Thyroid gland (tissue), 4 donors: ENCODE results near the gene SOD2. TPM values are rescaled to one million over a fixed set of nuclear protein-coding genes. Genes with fewer than 3 reads are reported as not detected.
"Not testable (repeated sequence)": the region's sequence is repeated elsewhere in the genome, so short reads cannot be mapped to it uniquely, and the experiment has no call there.

Source experiments
- DNase-seq, 2 donors: peaks; one replicate each; pipeline ENCODE4 v3.0.0-alpha.2; 2019
- H3K27ac ChIP-seq, 3 donors: fragments of 200-600 bp; sonication (generic); 1 replicate in 2 of 3; 2 replicates in 1 of 3; pipeline ENCODE4 v1.5.1; 2016 to 2019; ENCODE audit warnings: mild to moderate bottlenecking in 1 of 3, moderate library complexity in 1 of 3
- H3K27me3 ChIP-seq: fragments of 200-600 bp; sonication (generic); one replicate; pipeline ENCODE4 v1.5.1; 2019
- H3K36me3 ChIP-seq, 2 donors: fragments of 200-600 bp; sonication (generic); one replicate each; pipeline ENCODE4 v1.5.1; 2016 to 2019
- H3K4me1 ChIP-seq, 2 donors: fragments of 200-600 bp; sonication (generic); one replicate each; pipeline ENCODE4 v1.5.1; 2017 to 2019
- H3K4me3 ChIP-seq, 3 donors: fragments of 200-600 bp; sonication (generic); replicated peaks in 1 of 3; 1 replicate in 2 of 3; 2 replicates in 1 of 3; pipeline ENCODE4 v1.5.1; 2016; ENCODE audit warnings: mild to moderate bottlenecking in 1 of 3
- H3K9me3 ChIP-seq: fragments of 200-600 bp; sonication (generic); one replicate; pipeline ENCODE4 v1.5.1; 2017
- POLR2A ChIP-seq, 2 donors: fragments of 450-650 bp; IDR thresholded peaks; one replicate each; pipeline ENCODE4 v1.6.1; 2017; ENCODE audit warnings: antibody characterized with exemption in 2 of 2, mild to moderate bottlenecking in 2 of 2, moderate library complexity in 1 of 2
- WGBS, 2 donors: methylation state at CpG; one replicate each; pipeline ENCODE4 v1.1.5; 2017; 5-methylcytosine and 5-hydroxymethylcytosine counted together
- intact Hi-C: fragments of 100-400 bp; cut with DNase I; formaldehyde crosslinking; loops from one replicate; pipeline ENCODE4 v1.15.1; 2023
- total RNA-seq, 4 donors: library from RNA; depleted of rRNA; stranded (reverse); fragments of >200 nt; gene quantifications; one replicate each; pipeline ENCODE4 v1.2.3, GENCODE V29; 2016
- TF ChIP-seq, protein P1 (sequence below), 6 experiments: fragments of 200-600 bp in 3 of 6; fragments of 450-650 bp in 3 of 6; sonication (generic) in 3 of 6; IDR thresholded peaks; one replicate each; pipeline ENCODE4 v1.5.1; 2016 to 2019; ENCODE audit warnings: antibody characterized with exemption in 6 of 6, mild to moderate bottlenecking in 2 of 6, inconsistent platforms in 1 of 6, moderate library complexity in 1 of 6

SOD2 gene
- total RNA-seq, 4 donors from 2014 or later: 132 to 601 (median 296) TPM

DNA sequence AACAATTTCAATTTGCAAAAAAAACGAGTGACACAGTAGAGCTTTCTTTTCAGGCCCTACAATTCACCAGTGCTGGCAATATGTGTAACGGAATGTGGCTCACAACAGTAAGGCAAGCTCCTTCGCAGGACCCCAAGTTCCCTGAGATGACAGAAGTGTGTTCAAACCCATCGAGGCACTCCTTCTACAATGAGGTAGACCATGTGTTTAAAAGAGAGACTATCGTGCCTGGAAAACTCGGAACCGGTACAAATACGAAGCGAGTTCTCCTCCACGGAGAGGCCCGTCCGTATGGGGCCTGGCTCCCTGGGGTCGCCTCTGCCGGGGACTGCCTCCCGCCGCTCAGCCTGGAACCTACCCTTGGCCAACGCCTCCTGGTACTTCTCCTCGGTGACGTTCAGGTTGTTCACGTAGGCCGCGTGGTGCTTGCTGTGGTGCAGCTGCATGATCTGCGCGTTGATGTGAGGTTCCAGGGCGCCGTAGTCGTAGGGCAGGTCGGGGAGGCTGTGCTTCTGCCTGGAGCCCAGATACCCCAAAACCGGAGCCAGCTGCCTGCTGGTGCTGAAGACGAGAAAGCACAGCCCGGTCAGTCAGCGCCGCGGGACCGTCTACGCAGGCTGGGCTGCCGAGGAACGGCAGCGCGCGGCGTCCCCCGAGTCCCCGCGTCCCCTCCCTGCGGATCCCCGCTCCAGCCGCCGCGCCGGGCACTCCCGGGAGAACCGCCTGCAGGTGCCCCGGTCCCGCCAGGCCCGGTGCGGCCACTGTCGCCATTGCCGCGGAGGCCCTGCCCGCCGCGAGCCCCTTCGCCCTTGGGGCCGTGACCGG is 526 bp downstream of the SOD2 start:
- intact Hi-C loops: loop anchor here (2.0 to 10.0 kb wide), 3 partner anchors 34 to 95 kb away; partner anchors contain the start of genes ACAT2, TCP1 and WTAP

DNA sequence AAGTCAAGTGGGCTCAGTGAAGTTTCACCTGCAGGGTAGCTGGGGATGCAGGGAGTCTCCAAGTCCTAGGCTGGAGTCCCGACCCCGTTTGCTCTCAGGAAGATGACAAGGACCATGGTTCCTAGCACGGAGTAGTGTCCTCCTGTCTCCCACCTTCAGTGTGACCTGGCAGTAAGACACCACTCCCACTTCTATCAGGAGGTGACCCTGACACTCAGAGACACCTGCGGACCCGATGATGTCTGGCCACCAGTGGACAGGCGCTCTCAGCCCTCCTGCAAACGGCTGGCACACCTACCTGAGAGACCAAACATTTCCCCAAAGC is 1.1 kb downstream of the SOD2 start:
- Histone ChIP-seq H3K4me1 (peaks cover 9 to 18% of the 10 kb centered on the region in 2 donors), H3K4me3 (peak overlapping the region in 2 of 3 donors; percentile 8 to 74), H3K27me3 (no peaks in the 10 kb centered on the region), H3K36me3 (peaks cover 6 to 9% of the 10 kb centered on the region in 2 donors), H3K9me3 (no peaks in the 10 kb centered on the region), H3K27ac (peak overlapping the region; percentile 37 to 97 (median 93))
- no peak for TF ChIP-seq POLR2A (IDR thresholded peaks at IDR 0.05)
- TF ChIP-seq, protein P1, sequence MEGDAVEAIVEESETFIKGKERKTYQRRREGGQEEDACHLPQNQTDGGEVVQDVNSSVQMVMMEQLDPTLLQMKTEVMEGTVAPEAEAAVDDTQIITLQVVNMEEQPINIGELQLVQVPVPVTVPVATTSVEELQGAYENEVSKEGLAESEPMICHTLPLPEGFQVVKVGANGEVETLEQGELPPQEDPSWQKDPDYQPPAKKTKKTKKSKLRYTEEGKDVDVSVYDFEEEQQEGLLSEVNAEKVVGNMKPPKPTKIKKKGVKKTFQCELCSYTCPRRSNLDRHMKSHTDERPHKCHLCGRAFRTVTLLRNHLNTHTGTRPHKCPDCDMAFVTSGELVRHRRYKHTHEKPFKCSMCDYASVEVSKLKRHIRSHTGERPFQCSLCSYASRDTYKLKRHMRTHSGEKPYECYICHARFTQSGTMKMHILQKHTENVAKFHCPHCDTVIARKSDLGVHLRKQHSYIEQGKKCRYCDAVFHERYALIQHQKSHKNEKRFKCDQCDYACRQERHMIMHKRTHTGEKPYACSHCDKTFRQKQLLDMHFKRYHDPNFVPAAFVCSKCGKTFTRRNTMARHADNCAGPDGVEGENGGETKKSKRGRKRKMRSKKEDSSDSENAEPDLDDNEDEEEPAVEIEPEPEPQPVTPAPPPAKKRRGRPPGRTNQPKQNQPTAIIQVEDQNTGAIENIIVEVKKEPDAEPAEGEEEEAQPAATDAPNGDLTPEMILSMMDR (IDR thresholded peaks at IDR 0.05): no peak
- DNase-seq: peak in 1 of 2 donors; percentile 5
- 33 to 44% methylated on average over 7 of the region's 7 CpGs for WGBS, 2 donors
- intact Hi-C loops: loop anchor here (2.0 to 10.0 kb wide), 3 partner anchors 35 to 95 kb away; partner anchors contain the start of genes ACAT2, TCP1 and WTAP

More for the DNA sequence above, 526 bp downstream of the SOD2 start:
- Histone ChIP-seq H3K9me3 (no peaks in the 10 kb centered on the region), H3K27ac (peak overlapping the region; percentile 93 to 98 (median 97)), H3K27me3 (no peaks in the 10 kb centered on the region), H3K4me1 (peaks cover 9 to 18% of the 10 kb centered on the region in 2 donors), H3K4me3 (peak overlapping the region; percentile 74 to 88 (median 86)), H3K36me3 (peaks cover 3 to 6% of the 10 kb centered on the region in 2 donors)
- TF ChIP-seq POLR2A (IDR thresholded peaks at IDR 0.05): no peak
- TF ChIP-seq, protein P1 (IDR thresholded peaks at IDR 0.05): no peak
- WGBS, 2 donors: 4 to 9% methylated on average over 14 to 25 of the region's 66 CpGs
- peak; percentile 60 to 61 for DNase-seq

DNA sequence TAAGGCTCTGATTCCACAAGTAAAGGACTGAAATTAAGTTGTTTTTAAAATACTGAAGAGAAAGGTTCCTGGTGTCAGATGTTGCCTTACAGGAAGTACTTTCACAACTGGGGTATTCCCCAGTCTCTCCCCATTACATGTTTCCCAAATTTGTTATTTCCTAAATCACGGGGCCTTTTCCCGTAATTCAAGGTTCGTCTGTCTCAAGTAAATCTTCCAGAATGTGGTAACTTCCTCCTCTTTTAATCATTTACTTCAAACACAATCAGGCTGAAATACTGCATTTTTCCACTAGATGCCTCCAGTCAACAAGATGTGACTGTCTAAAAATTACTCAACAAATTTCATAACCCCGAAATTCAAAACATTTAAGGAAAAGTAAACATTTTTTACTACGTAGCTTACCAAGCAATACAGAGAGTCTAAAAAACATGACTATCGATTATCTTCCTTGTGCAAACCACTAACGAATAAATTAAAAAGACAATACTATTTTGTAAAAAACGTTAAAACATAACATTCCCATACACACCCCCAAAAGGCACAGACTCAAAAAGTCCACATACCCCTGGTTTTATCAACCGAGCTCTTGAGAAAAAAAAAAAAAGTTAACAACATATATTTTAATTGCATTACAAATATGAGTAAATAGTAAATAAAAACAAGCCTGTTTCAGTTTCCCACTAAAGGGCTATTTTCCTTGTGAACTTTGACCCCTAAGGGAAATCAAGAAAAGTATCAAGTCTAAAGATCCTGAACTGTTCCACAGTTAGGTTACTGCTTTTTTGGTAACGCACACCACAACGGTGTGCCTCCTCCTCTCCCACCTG is 1.7 kb downstream of the SOD2 start:
- intact Hi-C loops: loop anchor here (5.0 to 10.0 kb wide), 2 partner anchors 73 to 96 kb away; partner anchors contain the start of genes ACAT2 and TCP1
- DNase-seq: no peak
- no peaks in the 10 kb centered on the region for H3K9me3 ChIP-seq
- H3K36me3 ChIP-seq: peaks cover 6 to 9% of the 10 kb centered on the region in 2 donors
- peak overlapping the region; percentile 37 to 97 (median 93) for H3K27ac ChIP-seq
- peak overlapping the region in 2 of 3 donors; percentile 8 to 74 for H3K4me3 ChIP-seq
- no peaks in the 10 kb centered on the region for H3K27me3 ChIP-seq
- 21 to 27% methylated on average over 11 of the region's 11 CpGs for WGBS, 2 donors
- TF ChIP-seq POLR2A (IDR thresholded peaks at IDR 0.05): no peak
- TF ChIP-seq, protein P1 (IDR thresholded peaks at IDR 0.05): peak; percentile 40 to 94 (median 77)
- H3K4me1 ChIP-seq: peaks cover 9 to 18% of the 10 kb centered on the region in 2 donors

- not testable (repeated sequence) for H3K36me3 ChIP-seq, H3K27ac ChIP-seq, H3K27me3 ChIP-seq, DNase-seq, H3K9me3 ChIP-seq, H3K4me3 ChIP-seq
- peaks cover 9 to 18% of the 10 kb centered on the region in 2 donors for H3K4me1 ChIP-seq
- WGBS, 2 donors: 92 to 95% methylated on average over 13 of the region's 13 CpGs
- intact Hi-C loops: loop anchor here (5.0 to 10.0 kb wide), 2 partner anchors 75 to 97 kb away; partner anchors contain the start of genes ACAT2 and TCP1
Measured at GRCh38 chr6:159690135-159690534, 2.9 kb downstream of the SOD2 start.

DNA sequence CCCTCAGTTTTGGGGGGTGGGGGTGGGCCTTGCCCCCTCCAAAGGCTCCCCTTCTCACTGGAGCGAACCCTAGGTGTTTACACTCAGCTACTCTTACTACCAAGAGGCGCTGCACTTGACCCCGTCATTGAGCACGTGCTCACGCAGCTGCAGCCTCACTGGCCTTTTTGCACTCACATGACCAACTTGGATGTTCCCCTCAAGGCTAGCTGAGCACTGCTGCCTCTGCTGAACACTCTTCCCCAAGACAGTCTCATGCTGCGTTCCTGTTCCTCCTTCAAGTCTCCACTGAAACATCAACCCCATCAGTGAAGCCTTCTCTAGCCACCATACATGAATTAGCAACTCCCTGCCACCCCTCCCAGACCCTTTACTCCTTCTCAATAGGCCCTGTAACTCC is 4.0 kb downstream of the SOD2 start:
- WGBS, 2 donors: 81 to 83% methylated on average over 6 of the region's 6 CpGs
- H3K4me3 ChIP-seq: no peak overlapping the region
- no peak for TF ChIP-seq POLR2A (IDR thresholded peaks at IDR 0.05)
- TF ChIP-seq, protein P1 (IDR thresholded peaks at IDR 0.05): no peak

More for the DNA sequence above, 4.0 kb downstream of the SOD2 start:
- Histone ChIP-seq H3K9me3 (no peaks in the 10 kb centered on the region), H3K4me1 (peaks cover 9% of the 10 kb centered on the region in 2 donors), H3K27ac (no peak overlapping the region), H3K36me3 (peaks cover 15 to 17% of the 10 kb centered on the region in 2 donors), H3K27me3 (no peaks in the 10 kb centered on the region)
- intact Hi-C loops: no loop called here
- no peak for DNase-seq
